ENCODE measurements around the gene TFIP11.

Gene TFIP11

GRCh38 chr22:26445577-26446275 is 66.5 kb downstream of the TFIP11 start:
- Histone ChIP-seq H3K9ac (ENCODE audit: low read length) (no peak overlapping the region), H3K27me3 (replicated peaks; ENCODE audit: control insufficient read depth, insufficient read depth, low read length) (no peaks in the 10 kb centered on the region), H3K36me3 (ENCODE audit: control insufficient read depth, insufficient read depth, low read length, severe bottlenecking) (no peaks in the 10 kb centered on the region), H3K4me3 (ENCODE audit: low read length) (no peak overlapping the region), H3K9me3 (ENCODE audit: control insufficient read depth, low read length) (no peaks in the 10 kb centered on the region), H3K4me1 (ENCODE audit: control insufficient read depth, insufficient read depth, low read length) (no peaks in the 10 kb centered on the region)
- DNase-seq (ENCODE audit: low read depth), result no peak

- Histone ChIP-seq H3K9me3 (ENCODE audit: control insufficient read depth, low read length) (no peaks in the 10 kb centered on the region), H3K4me3 (ENCODE audit: low read length) (no peak overlapping the region), H3K36me3 (ENCODE audit: control insufficient read depth, insufficient read depth, low read length, severe bottlenecking) (no peaks in the 10 kb centered on the region), H3K27me3 (replicated peaks; ENCODE audit: control insufficient read depth, insufficient read depth, low read length) (no peaks in the 10 kb centered on the region), H3K9ac (ENCODE audit: low read length) (no peak overlapping the region), H3K4me1 (ENCODE audit: control insufficient read depth, insufficient read depth, low read length) (no peaks in the 10 kb centered on the region)
- no peak for DNase-seq (ENCODE audit: low read depth)
These were observed 67.5 kb downstream of the TFIP11 start for GRCh38 chr22:26444777-26445176.

GRCh38 chr22:26443901-26444690 is 68.2 kb downstream of the TFIP11 start:
- no peaks in the 10 kb centered on the region for H3K9me3 ChIP-seq (ENCODE audit: control insufficient read depth, low read length)
- H3K4me3 ChIP-seq (ENCODE audit: low read length), result no peak overlapping the region
- H3K9ac ChIP-seq (ENCODE audit: low read length), result no peak overlapping the region
- no peaks in the 10 kb centered on the region for H3K4me1 ChIP-seq (ENCODE audit: control insufficient read depth, insufficient read depth, low read length)
- H3K27me3 ChIP-seq (replicated peaks; ENCODE audit: control insufficient read depth, insufficient read depth, low read length), result no peaks in the 10 kb centered on the region
- no peak for DNase-seq (ENCODE audit: low read depth)
- H3K36me3 ChIP-seq (ENCODE audit: control insufficient read depth, insufficient read depth, low read length, severe bottlenecking), result no peaks in the 10 kb centered on the region

GRCh38 chr22:26442086-26442756 is 70.1 kb downstream of the TFIP11 start:
- no peak overlapping the region for H3K4me3 ChIP-seq (ENCODE audit: low read length)
- H3K36me3 ChIP-seq (ENCODE audit: control insufficient read depth, insufficient read depth, low read length, severe bottlenecking), result no peaks in the 10 kb centered on the region

More at GRCh38 chr22:26442086-26442756, 70.1 kb downstream of the TFIP11 start:
- H3K9ac ChIP-seq (ENCODE audit: low read length), result no peak overlapping the region
- no peak for DNase-seq (ENCODE audit: low read depth)
- no peaks in the 10 kb centered on the region for H3K9me3 ChIP-seq (ENCODE audit: control insufficient read depth, low read length)
- no peaks in the 10 kb centered on the region for H3K27me3 ChIP-seq (replicated peaks; ENCODE audit: control insufficient read depth, insufficient read depth, low read length)
- H3K4me1 ChIP-seq (ENCODE audit: control insufficient read depth, insufficient read depth, low read length), result no peaks in the 10 kb centered on the region
